Astrocyte (in vitro differentiated cells and primary cell): ENCODE results near the gene CHKA. TPM values are rescaled to one million over a fixed set of nuclear protein-coding genes. Genes with fewer than 3 reads are reported as not detected.

ENCODE experiments used
- DNase-seq: peaks from one replicate; pipeline ENCODE4 v3.0.0-alpha.2; 2010; ENCODE audit warnings: low read depth
- FAIRE-seq: peaks from 2 replicates; lab custom pipeline; 2011; peaks lifted over from hg19 to GRCh38; lab: Jason Lieb, UNC
- H2AFZ ChIP-seq: 2 replicates; pipeline ENCODE4 v1.6.0; 2012; ENCODE audit warnings: low read depth, low read length, inconsistent platforms
- H3K27ac ChIP-seq: 2 replicates; pipeline ENCODE4 v1.5.1; 2011; ENCODE audit warnings: low read depth, low read length, inconsistent platforms
- H3K27me3 ChIP-seq: 2 replicates; pipeline ENCODE4 v1.6.0; 2011; ENCODE audit warnings: low read length, inconsistent platforms; ENCODE audit not compliant: insufficient read depth
- H3K36me3 ChIP-seq: 2 replicates; pipeline ENCODE4 v1.5.1; 2011; ENCODE audit warnings: low read length, inconsistent platforms; ENCODE audit not compliant: insufficient read depth
- H3K4me1 ChIP-seq: 2 replicates; pipeline ENCODE4 v1.5.1; 2011; ENCODE audit warnings: low read length, inconsistent platforms; ENCODE audit not compliant: insufficient read depth
- H3K4me2 ChIP-seq: 2 replicates; pipeline ENCODE4 v1.6.0; 2012; ENCODE audit warnings: low read length, inconsistent platforms
- H3K4me3 ChIP-seq: 2 replicates; pipeline ENCODE4 v1.5.1; 2011; ENCODE audit warnings: low read depth, mild to moderate bottlenecking, low read length, inconsistent platforms; ENCODE audit not compliant: insufficient read depth
- H3K79me2 ChIP-seq: 2 replicates; pipeline ENCODE4 v1.6.0; 2012; ENCODE audit warnings: mild to moderate bottlenecking, low read length, inconsistent platforms; ENCODE audit not compliant: insufficient read depth
- H3K9ac ChIP-seq: 2 replicates; pipeline ENCODE4 v1.6.0; 2012; ENCODE audit warnings: mild to moderate bottlenecking, low read length, inconsistent platforms
- H3K9me3 ChIP-seq: 2 replicates; pipeline ENCODE4 v1.5.1; 2012; ENCODE audit warnings: low read depth, mild to moderate bottlenecking, low read length, inconsistent platforms; ENCODE audit not compliant: insufficient read depth
- H4K20me1 ChIP-seq: 2 replicates; pipeline ENCODE4 v1.6.0; 2012; ENCODE audit warnings: low read length, inconsistent platforms; ENCODE audit not compliant: insufficient read depth
- H3K27ac Mint-ChIP-seq: one replicate; pipeline ENCODE4 v1.8.0; 2021; ENCODE audit warnings: mild to moderate bottlenecking, mixed read lengths; ENCODE audit not compliant: unreplicated experiment
- H3K27me3 Mint-ChIP-seq: one replicate; pipeline ENCODE4 v1.8.0; 2021; ENCODE audit warnings: low read depth, mixed read lengths; ENCODE audit not compliant: unreplicated experiment
- H3K36me3 Mint-ChIP-seq: one replicate; pipeline ENCODE4 v1.8.0; 2021; ENCODE audit warnings: low read depth, mixed read lengths; ENCODE audit not compliant: unreplicated experiment
- H3K4me1 Mint-ChIP-seq: one replicate; pipeline ENCODE4 v1.8.0; 2021; ENCODE audit warnings: low read depth, mixed read lengths; ENCODE audit not compliant: unreplicated experiment
- H3K4me3 Mint-ChIP-seq: one replicate; pipeline ENCODE4 v1.8.0; 2021; ENCODE audit warnings: mild to moderate bottlenecking, moderate library complexity, mixed read lengths; ENCODE audit not compliant: unreplicated experiment
- H3K9me3 Mint-ChIP-seq: one replicate; pipeline ENCODE4 v1.8.0; 2021; ENCODE audit warnings: mild to moderate bottlenecking, mixed read lengths; ENCODE audit not compliant: unreplicated experiment
- EZH2 ChIP-seq: IDR thresholded peaks from 2 replicates; pipeline ENCODE4 v1.6.1; 2012; ENCODE audit warnings: mild to moderate bottlenecking, low read length, inconsistent platforms; ENCODE audit not compliant: insufficient read depth
- total RNA-seq: library from RNA; stranded (reverse); gene quantifications from 2 replicates; pipeline ENCODE4 v1.2.1, GENCODE V29; 2021
- TF ChIP-seq, protein P1 (sequence below): IDR thresholded peaks from 2 replicates; pipeline ENCODE4 v1.5.1; 2011; ENCODE audit warnings: low read depth, mild to moderate bottlenecking, inconsistent platforms, low read length, moderate library complexity; ENCODE audit not compliant: insufficient read depth

CHKA gene
- total RNA-seq, 1 donor from 2014 or later, result 37.7 TPM

DNA sequence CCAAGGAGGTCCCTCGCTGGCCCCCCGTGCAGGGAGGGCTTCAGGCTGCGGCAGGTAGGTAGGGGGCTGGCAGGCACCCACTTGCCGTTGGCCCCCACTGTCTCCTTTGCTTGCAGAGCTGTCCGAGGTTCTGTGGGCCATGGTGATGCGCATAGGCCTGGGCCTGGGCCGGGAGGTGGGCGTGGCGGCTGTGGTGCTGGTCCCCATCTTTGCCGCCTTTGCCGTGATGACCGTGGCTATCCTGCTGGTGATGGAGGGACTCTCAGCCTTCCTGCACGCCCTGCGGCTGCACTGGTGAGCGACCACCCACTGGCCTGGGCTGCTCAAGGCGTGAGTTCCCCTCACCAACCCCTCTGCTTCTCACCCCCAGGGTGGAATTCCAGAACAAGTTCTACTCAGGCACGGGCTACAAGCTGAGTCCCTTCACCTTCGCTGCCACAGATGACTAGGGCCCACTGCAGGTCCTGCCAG lies 70.8 kb downstream of the CHKA start:
- Histone ChIP-seq H3K4me3 (no peak overlapping the region), H3K9ac (no peak overlapping the region), H3K27me3 (no peaks in the 10 kb centered on the region), H3K9me3 (no peaks in the 10 kb centered on the region), H4K20me1 (peaks cover 29% of the 10 kb centered on the region), H3K36me3 (no peaks in the 10 kb centered on the region), H2AFZ (no peak overlapping the region), H3K79me2 (no peaks in the 10 kb centered on the region), H3K4me2 (no peak overlapping the region), H3K27ac (no peak overlapping the region), H3K4me1 (peaks cover 7% of the 10 kb centered on the region)
- H3K27me3 Mint-ChIP-seq, result no peaks in the 10 kb centered on the region
- peaks cover 15% of the 10 kb centered on the region for H3K36me3 Mint-ChIP-seq
- peaks cover 8% of the 10 kb centered on the region for H3K4me1 Mint-ChIP-seq
- TF ChIP-seq, protein P1, sequence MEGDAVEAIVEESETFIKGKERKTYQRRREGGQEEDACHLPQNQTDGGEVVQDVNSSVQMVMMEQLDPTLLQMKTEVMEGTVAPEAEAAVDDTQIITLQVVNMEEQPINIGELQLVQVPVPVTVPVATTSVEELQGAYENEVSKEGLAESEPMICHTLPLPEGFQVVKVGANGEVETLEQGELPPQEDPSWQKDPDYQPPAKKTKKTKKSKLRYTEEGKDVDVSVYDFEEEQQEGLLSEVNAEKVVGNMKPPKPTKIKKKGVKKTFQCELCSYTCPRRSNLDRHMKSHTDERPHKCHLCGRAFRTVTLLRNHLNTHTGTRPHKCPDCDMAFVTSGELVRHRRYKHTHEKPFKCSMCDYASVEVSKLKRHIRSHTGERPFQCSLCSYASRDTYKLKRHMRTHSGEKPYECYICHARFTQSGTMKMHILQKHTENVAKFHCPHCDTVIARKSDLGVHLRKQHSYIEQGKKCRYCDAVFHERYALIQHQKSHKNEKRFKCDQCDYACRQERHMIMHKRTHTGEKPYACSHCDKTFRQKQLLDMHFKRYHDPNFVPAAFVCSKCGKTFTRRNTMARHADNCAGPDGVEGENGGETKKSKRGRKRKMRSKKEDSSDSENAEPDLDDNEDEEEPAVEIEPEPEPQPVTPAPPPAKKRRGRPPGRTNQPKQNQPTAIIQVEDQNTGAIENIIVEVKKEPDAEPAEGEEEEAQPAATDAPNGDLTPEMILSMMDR, result no peak
- no peak for TF ChIP-seq EZH2
- no peak overlapping the region for H3K4me3 Mint-ChIP-seq
- no peaks in the 10 kb centered on the region for H3K9me3 Mint-ChIP-seq
- FAIRE-seq (no peak), DNase-seq (no peak)
- H3K27ac Mint-ChIP-seq, result no peak overlapping the region

DNA sequence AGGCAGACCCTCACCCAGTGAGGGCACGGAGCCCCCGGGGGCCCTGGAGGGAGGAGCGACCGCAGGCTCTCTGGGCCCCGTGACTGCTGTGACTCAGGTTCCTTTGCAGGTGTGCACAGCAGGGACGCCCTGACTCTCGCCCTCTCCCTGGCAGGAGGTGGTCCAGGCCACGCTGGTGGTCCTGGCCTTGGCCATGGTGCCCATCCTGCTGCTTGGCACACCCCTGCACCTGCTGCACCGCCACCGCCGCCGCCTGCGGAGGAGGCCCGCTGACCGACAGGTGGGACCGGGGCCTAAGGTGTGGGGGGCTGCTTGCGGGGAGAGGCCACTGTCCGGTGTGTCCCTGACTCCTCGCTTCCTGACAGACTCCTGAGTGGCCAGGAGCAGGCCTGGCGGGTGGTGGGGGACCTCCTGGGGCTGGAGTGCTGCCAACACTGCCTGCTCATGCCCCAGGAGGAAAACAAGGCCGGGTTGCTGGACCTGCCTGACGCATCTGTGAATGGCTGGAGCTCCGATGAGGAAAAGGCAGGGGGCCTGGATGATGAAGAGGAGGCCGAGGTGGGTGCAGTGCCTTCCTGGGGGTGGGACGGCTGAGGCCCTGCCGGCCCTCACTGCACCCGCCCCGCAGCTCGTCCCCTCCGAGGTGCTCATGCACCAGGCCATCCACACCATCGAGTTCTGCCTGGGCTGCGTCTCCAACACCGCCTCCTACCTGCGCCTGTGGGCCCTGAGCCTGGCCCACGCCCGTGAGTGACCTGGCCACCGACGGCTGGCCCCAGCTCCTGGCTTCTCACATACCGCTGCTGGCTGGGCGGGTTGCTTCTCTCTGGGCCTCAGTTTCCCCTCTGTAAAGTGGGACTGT lies 71.4 kb downstream of the CHKA start:
- H3K36me3 Mint-ChIP-seq, result peaks cover 12% of the 10 kb centered on the region
- no peak for DNase-seq
- peaks cover 8% of the 10 kb centered on the region for H3K4me1 Mint-ChIP-seq

More for the DNA sequence above, 71.4 kb downstream of the CHKA start:
- no peak for TF ChIP-seq EZH2
- TF ChIP-seq, protein P1, result no peak
- H3K9me3 Mint-ChIP-seq, result no peaks in the 10 kb centered on the region
- Histone ChIP-seq H3K9me3 (no peaks in the 10 kb centered on the region), H3K36me3 (no peaks in the 10 kb centered on the region), H2AFZ (no peak overlapping the region), H3K4me3 (no peak overlapping the region), H3K27me3 (no peaks in the 10 kb centered on the region), H4K20me1 (peaks cover 32% of the 10 kb centered on the region), H3K9ac (no peak overlapping the region), H3K79me2 (no peaks in the 10 kb centered on the region), H3K4me2 (no peak overlapping the region), H3K27ac (no peak overlapping the region), H3K4me1 (peaks cover 7% of the 10 kb centered on the region)
- no peaks in the 10 kb centered on the region for H3K27me3 Mint-ChIP-seq
- no peak for FAIRE-seq
- no peak overlapping the region for H3K27ac Mint-ChIP-seq
- H3K4me3 Mint-ChIP-seq, result no peak overlapping the region
